Stimulated activated CD4-positive, alpha-beta T cell treated with anti-CD3 and anti-CD28 coated beads, Interleukin-4, amount 100 ng/mL, for 1 hour (primary cell): ENCODE data around the gene TBXT.
"Not testable (repeated sequence)": the region's sequence is repeated elsewhere in the genome, so short reads cannot be mapped to it uniquely, and the experiment has no call there.

ENCODE experiments used
- DNase-seq: peaks from one replicate; pipeline ENCODE4 v3.0.0-alpha.2; 2020

Gene TBXT, protein sequence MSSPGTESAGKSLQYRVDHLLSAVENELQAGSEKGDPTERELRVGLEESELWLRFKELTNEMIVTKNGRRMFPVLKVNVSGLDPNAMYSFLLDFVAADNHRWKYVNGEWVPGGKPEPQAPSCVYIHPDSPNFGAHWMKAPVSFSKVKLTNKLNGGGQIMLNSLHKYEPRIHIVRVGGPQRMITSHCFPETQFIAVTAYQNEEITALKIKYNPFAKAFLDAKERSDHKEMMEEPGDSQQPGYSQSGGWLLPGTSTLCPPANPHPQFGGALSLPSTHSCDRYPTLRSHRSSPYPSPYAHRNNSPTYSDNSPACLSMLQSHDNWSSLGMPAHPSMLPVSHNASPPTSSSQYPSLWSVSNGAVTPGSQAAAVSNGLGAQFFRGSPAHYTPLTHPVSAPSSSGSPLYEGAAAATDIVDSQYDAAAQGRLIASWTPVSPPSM

DNA sequence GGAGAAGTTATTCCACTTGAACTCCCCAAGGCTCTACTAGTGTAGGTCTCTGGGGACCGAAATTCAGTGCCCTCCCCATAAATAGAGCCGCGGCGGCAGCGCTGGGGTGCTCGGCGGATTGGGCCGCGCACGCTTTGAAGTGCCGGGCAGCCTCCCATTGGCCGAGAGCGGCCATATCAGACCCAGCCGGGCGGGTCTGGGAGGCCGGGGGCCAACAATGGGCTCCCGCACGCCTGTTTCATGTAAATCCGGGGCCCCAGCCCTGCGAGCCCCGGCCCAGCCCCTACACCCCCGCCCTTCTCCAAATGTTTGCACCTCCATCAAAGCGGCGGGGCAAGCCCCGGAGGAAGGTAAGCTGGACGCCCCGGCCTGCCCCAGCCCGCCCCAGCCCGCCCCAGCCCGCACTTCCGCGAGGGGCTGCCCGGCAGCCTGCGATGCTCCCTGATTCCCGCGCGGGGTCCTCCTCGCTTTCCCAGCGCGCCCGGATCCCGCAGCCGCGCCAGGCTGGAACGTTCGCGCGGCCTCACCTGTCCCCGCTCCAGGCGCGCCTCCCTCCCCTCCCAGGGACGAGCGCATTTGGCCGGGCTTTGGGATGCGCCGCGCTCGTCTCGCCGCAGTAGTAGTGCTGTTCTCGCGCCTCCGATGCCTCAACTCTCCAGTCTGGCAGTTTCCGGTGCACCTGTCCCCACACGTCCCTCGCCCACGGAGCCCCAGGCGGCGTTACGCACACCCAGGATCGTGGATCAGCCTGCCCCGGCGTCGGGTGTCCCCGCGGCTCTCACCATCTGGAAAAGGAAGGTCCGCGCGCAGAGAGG, at the start of gene TBXT:
TSS of gene TBXT (minus strand) at position 51 of the 815 bp plus-strand sequence. CDS start 260 bp downstream, outside the sequence.
- DNase-seq, result no peak

DNA sequence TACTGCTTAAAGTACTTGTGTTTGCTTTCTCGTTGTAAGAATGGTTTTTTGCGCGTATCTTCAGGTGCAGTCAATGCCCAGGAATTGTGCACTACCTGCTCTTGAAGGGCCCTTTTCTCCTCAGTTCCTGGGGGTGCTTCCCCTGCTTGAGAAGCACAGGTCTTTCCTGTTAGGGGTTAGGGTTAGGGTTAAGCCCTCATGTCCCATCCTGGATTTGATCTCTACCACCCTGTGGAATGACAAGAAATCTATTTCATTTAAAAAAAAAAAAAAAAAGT, 39.6 kb upstream of the TBXT start:
- DNase-seq, result no peak

DNA sequence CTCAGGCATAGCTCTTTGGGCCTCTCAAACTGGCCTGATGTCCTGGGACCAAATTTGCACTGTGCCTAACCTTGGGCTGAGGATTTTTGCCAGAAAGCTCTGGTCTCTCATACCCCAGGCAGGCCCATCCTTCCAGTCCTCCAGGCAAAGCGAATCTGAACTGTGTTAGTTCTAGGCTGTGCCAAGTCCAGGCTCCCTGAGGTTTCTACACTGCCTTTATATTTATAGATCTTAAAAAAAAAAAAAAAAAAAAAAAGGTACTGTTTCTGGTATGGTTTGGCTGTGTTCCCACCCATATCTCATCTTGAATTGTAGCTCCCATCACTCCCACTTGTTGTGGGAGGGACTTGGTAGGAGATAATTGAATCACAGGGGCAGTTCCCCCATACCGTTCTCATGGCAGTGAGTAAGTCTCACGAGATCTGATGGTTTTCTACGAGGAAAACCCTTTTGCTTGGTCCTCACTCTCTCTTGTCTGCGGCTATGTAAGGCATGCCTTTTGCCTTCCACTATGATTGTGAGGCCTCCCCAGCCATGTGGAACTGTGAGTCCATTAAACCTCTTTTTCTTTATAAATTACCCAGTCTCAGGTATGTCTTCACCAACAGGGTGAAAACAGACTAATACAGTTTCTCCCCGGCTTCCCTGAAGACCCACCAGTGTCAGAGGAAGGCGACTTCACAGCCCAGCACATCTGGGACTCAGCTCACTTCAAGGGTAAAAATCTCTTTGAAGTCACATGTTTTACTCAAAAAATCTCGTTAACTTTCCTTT, 39.0 kb upstream of the TBXT start:
- DNase-seq, result no peak

DNA sequence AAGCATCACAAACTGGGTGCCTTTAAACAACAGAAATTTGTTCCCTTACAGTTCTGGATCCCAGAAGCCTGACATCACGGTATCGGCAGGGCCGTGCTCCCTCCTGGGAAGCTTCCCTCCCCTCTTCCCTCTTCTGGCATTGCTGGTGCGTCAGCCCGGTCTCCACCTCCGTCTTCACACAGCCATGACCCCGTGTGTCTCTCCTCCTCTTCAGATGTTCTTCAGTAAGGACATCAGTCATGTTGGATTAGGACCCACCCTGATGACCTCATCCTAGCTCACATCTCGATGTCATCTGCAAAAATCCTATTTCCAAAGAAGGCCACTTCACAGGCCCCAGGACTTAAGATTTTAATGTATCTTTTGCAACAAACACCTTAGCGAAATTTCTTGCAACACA, 38.4 kb upstream of the TBXT start:
- no peak for DNase-seq

DNA sequence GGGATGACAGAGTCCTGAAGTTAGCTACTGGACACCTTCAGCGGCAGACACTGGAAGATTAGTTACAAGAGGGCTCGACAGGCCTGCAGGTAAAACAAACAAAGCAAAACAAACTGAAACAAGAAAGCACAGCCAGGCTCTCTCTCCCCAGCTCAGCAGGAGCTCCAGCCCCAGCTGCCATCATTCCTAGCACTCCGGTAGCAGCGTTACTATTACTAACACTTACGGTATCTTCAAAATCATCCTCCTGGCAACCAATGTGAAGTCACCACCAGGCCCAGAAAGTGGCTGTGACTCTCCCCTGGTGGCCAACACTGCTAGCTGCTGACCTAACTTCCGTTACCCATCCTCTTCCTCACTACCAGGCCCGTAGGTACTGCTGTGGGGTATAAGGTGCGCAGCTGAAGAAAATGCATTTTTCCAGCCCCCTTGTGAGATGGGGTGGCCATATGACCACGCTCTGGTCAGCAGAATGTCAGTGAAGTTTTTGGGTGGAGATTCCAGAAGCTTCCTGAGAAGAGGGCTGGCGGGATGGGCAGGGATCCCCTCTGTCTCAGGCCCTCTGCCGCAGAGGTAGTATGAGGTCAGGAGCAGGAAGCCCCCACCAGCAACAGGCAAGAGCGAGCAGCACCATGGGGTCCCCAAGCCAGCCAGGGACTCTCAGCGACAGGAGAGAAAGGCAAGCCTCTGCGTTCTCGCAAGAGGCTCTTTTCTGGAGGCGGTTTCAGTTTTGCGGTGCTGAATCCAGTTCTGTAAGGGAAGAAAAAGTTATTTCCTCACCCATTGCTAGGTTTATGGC, 37.4 kb upstream of the TBXT start:
- no peak for DNase-seq

DNA sequence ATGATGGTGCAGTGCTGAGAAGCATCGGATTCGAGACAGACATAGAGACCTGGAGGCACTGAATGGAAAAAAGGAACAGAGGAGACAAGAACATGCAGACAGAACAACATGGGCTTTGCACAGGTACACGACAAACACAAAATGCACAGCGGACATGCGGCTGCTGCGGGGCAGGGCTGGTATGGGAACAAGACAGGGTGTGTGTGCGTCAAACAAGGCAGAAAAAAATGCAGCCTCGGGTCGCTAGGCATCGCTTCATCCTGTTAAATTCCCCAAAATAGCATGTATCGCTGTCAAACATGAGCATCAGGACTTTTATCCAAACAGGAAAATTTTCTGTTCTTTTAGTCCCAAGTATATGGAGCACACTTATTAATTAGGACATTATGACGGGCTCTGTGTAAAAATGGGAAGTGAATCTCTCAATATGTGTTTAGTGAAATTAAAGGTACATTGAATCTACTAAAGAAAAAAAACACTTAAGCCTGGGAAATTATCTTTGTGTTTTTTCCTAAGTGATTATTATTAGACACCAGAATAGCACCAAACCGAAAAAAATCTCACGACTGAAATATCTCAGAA, 36.1 kb upstream of the TBXT start:
- DNase-seq, result no peak

DNA sequence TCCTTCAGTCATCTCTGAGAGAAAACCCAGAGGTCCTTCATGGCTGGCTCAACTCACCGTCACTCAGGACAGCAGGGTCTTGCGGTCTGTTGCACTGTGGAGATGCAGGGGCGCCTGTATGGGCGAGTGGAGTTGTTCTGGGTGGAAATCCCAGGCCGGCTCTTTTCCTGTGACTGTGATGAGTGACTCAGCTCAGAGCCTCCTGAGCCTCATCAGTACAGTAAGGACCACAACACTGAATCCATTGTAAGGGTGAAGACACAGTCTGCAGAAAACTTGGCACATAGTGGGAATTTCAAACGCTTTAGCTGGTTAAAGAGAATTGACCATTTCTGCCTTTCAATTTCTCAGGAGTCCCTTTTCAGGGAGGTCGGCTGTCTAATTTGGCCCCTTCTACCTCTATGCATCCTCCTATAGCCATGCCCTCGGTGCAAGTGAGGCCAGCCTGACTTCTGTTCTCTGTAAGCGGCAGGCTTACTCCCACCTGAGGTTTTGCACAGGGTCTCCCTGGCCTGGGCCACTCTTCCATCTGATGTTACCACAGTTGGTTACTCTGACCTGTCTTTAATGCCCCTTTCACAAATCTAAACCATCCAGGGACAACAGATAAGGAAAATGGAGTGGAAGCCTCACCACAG, 35.5 kb upstream of the TBXT start:
- DNase-seq, result no peak

DNA sequence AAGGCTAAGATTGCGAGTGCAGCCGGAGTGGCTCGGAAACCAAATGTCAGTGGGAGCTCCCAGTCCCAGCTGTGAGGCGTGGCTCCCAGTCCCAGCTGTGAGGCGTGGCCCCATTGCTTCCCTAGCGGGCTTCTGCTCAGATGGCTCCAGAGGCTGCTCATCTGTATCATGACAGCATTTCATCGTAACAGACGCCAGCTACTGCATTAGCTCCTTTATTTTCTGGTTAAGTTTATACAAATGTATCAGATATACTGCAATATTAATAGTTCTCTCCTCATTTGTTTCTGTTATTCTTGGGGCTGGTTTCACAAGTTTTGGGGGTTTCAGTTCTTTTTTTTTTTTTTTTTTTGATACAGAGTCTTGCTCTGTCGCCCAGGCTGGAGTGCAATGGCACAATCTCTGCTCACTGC, 34.7 kb upstream of the TBXT start:
- no peak for DNase-seq

DNA sequence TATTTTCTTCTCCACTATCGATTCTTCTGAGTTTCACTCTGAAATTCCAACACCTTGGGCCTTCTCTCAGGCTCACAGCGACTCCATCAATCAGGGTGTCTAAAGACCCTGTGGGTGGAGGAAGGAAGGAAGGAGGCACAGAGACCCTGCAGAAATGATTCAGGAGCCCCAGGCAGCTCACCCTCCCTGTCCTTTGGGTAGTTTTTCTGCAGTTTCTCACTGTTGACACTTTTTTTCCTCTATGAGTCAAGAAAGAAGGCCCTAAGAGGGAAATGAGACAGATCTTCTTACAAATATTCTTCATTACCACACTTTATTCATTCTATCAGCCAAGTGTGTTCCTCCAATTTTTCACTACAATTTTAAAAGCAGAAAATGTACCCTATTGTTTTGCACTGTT, 34.2 kb upstream of the TBXT start:
- DNase-seq, result no peak

DNA sequence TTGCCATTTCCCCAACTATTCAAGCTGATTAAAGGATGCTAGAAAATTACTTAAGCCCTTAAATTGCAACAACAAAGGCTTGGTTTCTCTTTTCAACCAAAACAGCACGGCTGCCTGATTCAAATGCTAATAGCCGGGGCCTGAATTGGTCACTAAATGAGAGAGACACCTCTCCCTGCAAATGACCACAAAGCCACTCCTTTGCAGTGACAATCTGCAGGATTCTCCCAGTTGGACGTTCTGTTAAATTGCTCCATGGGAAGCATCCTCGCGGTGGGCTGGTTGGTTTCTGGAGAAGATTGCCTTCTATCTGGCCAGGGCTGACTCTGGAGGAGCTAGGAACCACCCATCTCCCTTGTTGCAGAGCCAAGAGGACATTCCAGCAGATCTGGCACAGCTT, 29.7 kb upstream of the TBXT start:
- no peak for DNase-seq

DNA sequence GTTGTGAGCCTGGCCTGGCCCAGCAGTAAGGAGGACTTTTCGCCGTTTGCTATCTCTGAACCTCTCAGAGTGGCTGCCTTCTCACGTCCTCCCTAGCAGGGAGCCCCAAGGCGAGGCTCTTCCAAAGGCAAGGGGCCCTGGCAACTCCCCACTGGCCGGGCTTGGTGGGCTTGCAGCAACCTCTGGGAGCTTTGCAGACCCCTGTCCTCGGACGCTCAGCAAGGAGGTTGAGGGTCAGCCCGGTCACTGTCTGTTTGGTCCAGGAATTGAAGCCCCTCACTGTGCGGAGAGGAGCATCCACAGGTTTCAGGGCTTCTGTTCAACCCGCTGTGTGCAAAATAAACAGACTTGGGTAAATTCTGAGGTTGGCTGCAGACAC, 28.2 kb upstream of the TBXT start:
- DNase-seq, result no peak

DNA sequence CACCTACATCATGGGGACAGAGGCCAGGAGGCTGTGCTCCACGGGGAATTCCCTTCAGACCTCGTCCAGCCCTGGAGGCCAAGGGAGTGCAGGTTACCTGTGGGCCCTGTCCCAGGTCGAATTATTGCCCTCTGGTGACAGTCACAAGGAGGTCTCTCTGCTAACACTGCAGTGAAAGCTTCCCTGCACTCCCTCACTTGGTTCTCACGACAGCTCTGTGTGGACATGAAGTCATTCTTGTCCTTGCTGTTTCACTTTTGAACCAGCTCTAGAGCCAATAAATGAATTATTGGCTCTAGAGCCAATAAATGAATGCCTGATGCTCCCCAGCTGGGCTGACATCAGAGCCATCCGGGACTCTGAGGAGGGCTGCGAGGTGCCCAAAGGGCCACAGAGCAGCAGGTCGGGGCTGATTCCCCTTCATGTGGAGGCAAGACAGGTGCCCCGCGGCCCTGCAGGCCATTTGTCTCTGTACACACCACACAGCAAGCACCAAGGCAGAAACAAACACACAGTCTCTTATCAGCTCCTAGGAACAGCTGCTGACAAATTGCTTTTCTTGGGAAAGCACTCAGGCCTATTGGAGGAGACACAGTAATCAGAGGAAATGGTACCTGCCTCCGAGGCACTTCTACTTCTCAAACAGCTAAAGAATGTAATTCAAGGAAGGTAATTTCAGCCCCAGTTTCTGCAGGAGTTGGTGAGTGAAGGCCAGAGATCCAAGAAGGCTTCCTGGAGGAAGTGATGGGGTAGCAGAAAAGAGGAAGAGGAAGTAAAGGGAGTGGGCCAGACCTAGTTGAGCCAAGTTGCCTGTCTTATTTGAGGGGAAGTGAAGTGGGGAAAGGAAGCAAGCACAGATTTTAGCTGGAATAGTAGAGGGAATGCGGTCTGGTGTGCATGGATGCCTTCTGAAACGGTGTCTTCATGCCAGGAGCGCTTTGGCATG, 27.5 kb upstream of the TBXT start:
- DNase-seq, result no peak

DNA sequence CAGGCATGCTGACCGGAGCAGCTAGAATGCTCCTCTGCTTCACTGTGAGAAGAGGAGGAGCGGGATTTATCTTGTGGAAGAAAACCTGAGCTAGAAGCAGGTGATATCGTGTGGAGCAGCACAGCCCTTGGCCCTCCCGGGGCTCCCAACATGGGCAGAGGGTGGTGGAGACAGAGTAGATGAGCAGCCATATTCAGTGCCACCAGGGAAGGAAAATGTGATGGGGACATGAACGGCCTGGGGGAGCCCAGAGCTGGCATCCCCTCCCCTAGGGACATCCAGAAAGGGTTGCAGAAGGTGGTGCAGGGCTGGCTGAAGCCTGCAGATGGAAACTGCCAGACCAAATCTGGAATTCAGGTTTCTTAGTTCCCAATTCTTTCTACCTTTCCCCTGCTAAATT, 24.9 kb upstream of the TBXT start:
- no peak for DNase-seq

DNA sequence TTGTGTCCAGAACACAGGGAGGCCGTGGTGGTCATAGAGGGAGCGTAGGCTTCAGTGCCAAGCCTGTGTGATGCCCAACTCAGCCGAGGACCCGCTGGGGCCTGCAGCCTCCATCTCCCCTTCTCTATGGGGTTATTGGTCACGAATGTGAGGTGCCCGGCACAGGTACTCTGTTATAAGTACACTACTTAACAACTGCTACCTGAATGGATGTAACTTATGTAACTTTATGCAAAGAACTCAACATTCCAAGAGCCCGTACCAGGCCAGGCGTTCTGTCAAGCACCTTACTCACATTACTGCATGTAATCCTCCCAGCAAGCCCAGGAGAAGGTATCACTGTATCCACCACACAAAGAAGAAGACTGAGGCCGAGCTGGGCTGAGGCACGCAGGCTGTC, 24.5 kb upstream of the TBXT start:
- no peak for DNase-seq

DNA sequence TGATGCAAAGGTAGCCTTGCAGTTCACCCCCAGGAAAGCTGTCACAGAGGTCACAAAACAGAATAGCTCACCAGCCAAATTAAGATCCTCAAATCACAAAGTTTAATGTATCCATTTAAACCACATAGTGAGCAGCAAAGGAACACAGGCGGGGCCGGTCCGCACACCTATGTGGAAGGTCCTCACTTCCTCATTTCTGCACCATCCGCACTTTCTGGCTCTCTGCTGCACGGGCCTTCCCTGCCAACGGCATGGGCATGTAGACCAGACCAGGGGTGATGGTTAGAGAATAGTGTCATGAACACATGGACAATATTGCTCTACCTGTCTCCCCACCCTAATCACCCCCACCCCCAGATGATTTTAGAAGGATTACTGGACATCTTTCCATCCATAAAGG, 12.1 kb upstream of the TBXT start:
- no peak for DNase-seq

DNA sequence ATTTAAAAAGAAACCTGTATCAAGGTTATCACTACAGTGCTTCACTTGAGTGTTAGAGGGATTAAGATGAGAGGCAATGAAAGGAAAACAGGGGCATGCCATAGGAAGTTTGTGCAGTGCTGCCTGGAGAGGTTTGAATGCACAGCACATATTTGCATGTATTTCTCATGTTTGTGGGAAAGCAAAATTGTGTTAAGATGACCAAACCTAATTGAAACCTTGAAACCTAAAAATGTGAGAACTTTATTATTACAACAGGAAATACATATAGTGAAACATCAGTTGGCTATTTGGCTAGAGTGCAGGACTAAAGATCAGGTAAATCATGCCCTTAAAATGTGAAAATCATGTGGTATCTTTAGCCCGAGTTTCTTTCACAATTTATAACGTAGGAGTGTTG, 8.5 kb upstream of the TBXT start:
- DNase-seq, result no peak

DNA sequence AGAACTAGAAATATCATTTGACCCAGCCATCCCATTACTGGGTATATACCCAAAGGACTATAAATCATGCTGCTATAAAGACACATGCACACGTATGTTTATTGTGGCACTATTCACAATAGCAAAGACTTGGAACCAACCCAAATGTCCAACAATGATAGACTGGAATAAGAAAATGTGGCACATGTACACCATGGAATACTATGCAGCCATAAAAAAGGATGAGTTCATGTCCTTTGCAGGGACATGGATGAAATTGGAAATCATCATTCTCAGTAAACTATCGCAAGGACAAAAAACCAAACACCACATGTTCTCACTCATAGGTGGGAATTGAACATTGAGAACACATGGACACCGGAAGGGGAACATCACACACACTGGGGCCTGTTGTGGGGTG, 7.4 kb upstream of the TBXT start:
- DNase-seq, result not testable (repeated sequence)

DNA sequence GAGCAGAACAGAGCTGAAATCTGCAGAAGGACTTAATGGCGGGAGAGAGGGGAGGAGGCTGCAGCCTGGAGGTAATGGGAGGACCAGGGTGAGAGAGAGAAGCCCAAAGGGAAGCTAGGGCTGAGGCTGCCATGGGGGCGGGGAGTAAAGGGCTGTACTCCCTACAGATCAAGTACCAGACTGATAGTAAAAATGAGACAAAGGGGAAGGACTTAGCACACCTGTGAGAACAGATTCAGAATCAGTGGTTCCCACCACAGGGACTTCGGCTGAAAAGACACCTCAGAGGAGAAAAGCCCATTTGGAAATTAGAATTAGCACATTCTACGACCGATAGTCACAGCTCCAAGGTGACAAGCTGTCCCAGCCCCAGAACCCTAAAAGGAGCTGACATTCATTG, 6.4 kb upstream of the TBXT start:
- DNase-seq, result no peak

DNA sequence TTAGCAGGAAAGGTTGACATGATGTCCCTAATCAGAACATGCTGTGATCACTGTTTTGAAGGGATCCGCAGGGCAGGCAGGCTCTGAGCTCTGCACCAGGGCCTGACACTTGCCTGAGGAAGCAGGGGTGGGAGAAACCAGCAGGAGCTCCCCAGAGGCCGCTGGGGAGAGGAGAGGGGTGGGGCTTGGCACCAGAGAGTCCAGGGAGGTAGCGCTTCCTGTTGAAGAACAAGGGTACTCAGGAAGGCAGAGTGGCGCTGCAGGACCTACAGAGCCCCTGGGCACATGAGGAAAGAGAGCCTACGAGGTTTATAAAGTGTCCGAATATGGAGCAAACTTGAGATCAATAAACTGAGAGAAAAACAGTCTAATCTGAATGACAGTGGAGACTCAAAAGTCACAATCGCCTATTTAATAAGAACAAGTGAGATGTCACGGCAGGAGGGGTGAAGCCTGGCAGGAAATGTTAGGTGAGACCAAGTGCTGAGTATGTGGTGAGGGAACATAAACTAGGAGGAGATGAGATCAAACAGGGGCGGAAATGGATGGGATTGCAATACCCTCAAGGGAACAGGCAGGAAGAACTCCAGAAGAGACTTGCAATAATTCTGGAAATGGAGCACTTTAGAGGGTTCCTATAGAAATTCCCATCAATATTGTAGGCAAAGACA, 5.8 kb upstream of the TBXT start:
- no peak for DNase-seq

DNA sequence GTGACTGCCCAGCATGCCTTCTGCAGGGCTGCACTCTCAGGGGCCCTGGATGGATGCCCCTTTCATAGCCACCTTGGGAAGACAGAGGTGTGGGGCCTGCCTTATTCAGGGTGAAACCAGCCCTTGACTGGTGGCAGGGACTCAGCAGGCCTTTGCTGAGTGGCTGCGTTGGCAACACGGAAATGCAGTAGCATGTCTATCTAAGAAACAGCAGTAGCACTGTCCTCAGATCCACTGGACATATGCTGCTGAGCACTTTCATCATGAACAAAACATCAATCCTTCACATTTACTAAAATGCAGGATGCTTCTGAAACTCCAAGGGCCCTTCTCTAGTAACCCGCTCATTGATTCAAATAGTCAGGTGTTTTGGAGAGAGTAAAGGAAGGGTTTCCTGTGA, 4.9 kb upstream of the TBXT start:
- DNase-seq, result no peak
